SK-N-SH (cell line): ENCODE results near the gene CNTNAP2.

Experiments used
- CTCF ChIP-seq: fragments of 200-600 bp; sonication (generic); IDR thresholded peaks from 2 replicates; pipeline ENCODE4 v1.6.1; 2017; ENCODE audit warnings: antibody characterized with exemption, mild to moderate bottlenecking, moderate library complexity
- EZH2phosphoT487 ChIP-seq: fragments of 200-600 bp; sonication (generic); IDR thresholded peaks from 2 replicates; pipeline ENCODE4 v1.6.1; 2017; ENCODE audit warnings: low read depth, mixed run types, mild to moderate bottlenecking, antibody characterized with exemption, moderate library complexity, borderline replicate concordance
- IRF3 ChIP-seq: fragments of 150-350 bp; IDR thresholded peaks from 2 replicates; pipeline ENCODE4 v1.6.1; 2016; ENCODE audit warnings: mild to moderate bottlenecking, low read depth, low read length
- MAX ChIP-seq: IDR thresholded peaks from 2 replicates; pipeline ENCODE4 v1.4.0; 2012; ENCODE audit warnings: low read depth
- MXI1 ChIP-seq: IDR thresholded peaks from 2 replicates; pipeline ENCODE4 v1.6.1; 2012; ENCODE audit warnings: mild to moderate bottlenecking, low read depth, low read length, improper control_type of control experiment
- POLR2AphosphoS5 ChIP-seq: IDR thresholded peaks from 2 replicates; pipeline ENCODE4 v1.6.1; 2012; ENCODE audit warnings: low read depth, low read length
- RAD21 ChIP-seq: IDR thresholded peaks from 2 replicates; pipeline ENCODE4 v1.6.1; 2012; ENCODE audit warnings: mild to moderate bottlenecking, low read length
- REST ChIP-seq: IDR thresholded peaks from 2 replicates; pipeline ENCODE4 v1.6.1; 2012; ENCODE audit warnings: mild to moderate bottlenecking, low read depth, low read length, moderate library complexity
- RFX5 ChIP-seq: IDR thresholded peaks from 2 replicates; pipeline ENCODE4 v1.6.1; 2012; ENCODE audit warnings: mild to moderate bottlenecking, improper control_type of control experiment, low read length
- TAF1 ChIP-seq: IDR thresholded peaks from 2 replicates; pipeline ENCODE4 v1.6.1; 2012; ENCODE audit warnings: low read depth, mild to moderate bottlenecking, low read length, moderate library complexity, borderline replicate concordance

GRCh38 chr7:148318102-148318811 is 2201.7 kb downstream of the CNTNAP2 start:
- TF ChIP-seq CTCF (no peak), MAX (no peak), EZH2phosphoT487 (no peak), MXI1 (no peak), POLR2AphosphoS5 (no peak), RAD21 (no peak), REST (no peak), IRF3 (no peak), TAF1 (no peak), RFX5 (no peak)
